NB4 (cell line): ENCODE results near the gene MECR.
"Not testable (repeated sequence)": the region's sequence is repeated elsewhere in the genome, so short reads cannot be mapped to it uniquely, and the experiment has no call there.

Experiments
- DNase-seq: peaks from one replicate; pipeline ENCODE4 v3.0.0; 2010; ENCODE audit warnings: low read depth
- H3K4me3 ChIP-seq: one replicate; pipeline ENCODE4 v1.5.1; 2011; ENCODE audit warnings: mild to moderate bottlenecking, low read depth, low read length, moderate library complexity
- CTCF ChIP-seq: IDR thresholded peaks from one replicate; pipeline ENCODE4 v1.5.1; 2012; ENCODE audit warnings: low read depth, low read length
- MAX ChIP-seq: IDR thresholded peaks from 2 replicates; pipeline ENCODE4 v1.6.1; 2011; ENCODE audit warnings: low read depth, low read length
- MYC ChIP-seq: IDR thresholded peaks from 2 replicates; pipeline ENCODE4 v1.6.1; 2011; ENCODE audit warnings: low read depth, low read length
- POLR2A ChIP-seq: IDR thresholded peaks from 2 replicates; pipeline ENCODE4 v1.6.1; 2011; ENCODE audit warnings: mild to moderate bottlenecking; ENCODE audit not compliant: insufficient read length; ENCODE audit errors: extremely low read depth

MECR gene

GRCh38 chr1:29162025-29162424 lies 68.7 kb downstream of the MECR start:
- TF ChIP-seq POLR2A (no peak), CTCF (no peak), MAX (no peak), MYC (no peak)

GRCh38 chr1:29159773-29160172 lies 71.0 kb downstream of the MECR start:
- no peak for DNase-seq
- no peak for TF ChIP-seq MAX
- TF ChIP-seq MYC: no peak
- no peak for TF ChIP-seq POLR2A
- no peak for TF ChIP-seq CTCF
- no peak overlapping the region for H3K4me3 ChIP-seq

More at GRCh38 chr1:29162025-29162424, 68.7 kb downstream of the MECR start:
- no peak for DNase-seq
- H3K4me3 ChIP-seq: no peak overlapping the region

GRCh38 chr1:29157269-29157601 lies 73.5 kb downstream of the MECR start:
- no peak overlapping the region for H3K4me3 ChIP-seq
- DNase-seq: no peak
- no peak for TF ChIP-seq POLR2A
- TF ChIP-seq MYC: no peak

- no peak overlapping the region for H3K4me3 ChIP-seq
- TF ChIP-seq POLR2A: no peak
- TF ChIP-seq CTCF: no peak
- no peak for TF ChIP-seq MYC
- TF ChIP-seq MAX: no peak
- no peak for DNase-seq
Measured at GRCh38 chr1:29156543-29157268, 74.0 kb downstream of the MECR start.

- H3K4me3 ChIP-seq: no peak overlapping the region
- TF ChIP-seq MYC (no peak), POLR2A (no peak), MAX (no peak), CTCF (no peak)
- DNase-seq: no peak
Measured at GRCh38 chr1:29152046-29152805, 78.5 kb downstream of the MECR start.

GRCh38 chr1:29150346-29150745 lies 80.4 kb downstream of the MECR start:
- not testable (repeated sequence) for DNase-seq, H3K4me3 ChIP-seq
